NCI-H2029 treated with DMSO at 0.1 percent for 48 hours (cell line): ENCODE results near the gene ANKRD6.

Experiments used
- DNase-seq: peaks from one replicate; lab custom pipeline; 2025; lab: John Stamatoyannopoulos, UW

ANKRD6 gene

DNA sequence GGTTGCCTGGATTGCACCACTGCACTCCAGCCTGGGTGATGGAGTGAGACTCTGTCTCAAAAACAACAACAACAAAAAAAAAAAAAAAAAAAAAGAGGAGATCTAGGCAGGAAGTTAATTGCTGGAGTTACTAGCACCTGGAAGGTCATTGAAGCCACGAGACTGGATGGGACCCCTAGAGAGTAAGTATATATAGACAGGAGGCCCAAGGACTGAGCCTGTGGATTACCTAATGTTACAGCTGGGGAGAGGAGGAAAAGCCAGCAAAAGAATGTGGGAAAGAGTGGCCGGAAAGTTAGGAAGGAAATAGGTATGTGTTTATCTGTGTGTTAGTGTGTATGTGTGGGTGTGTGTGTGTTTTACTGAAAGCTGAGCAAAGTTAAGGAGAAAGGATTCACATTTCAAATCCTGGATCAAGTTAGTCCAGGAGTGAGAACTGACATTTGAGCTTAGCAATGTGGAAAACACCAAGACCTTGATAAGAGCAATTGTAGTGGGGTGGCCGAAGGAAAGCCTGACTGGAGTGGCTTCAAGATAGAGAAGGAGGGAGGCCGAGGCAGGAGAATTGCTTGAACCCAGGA is 38.4 kb downstream of the ANKRD6 start:
- no peak for DNase-seq

DNA sequence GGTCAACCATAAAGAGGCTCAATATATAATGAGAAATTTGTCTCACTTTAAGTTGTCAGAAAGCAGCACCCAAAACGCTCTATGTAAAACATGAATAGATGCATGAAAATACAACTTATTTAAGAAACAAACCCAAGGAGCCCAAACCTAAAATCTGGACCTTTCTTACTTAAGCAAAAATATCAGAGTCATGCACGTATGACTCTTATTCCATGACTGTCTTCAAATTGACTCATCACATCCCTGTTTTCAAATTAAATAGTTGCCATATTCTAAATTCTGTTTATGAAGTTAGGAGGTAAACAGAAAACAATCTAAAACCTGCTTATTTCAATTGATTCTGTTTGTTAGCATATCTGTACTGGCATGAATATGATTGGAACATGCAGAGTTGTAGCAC is 42.1 kb downstream of the ANKRD6 start:
- no peak for DNase-seq

DNA sequence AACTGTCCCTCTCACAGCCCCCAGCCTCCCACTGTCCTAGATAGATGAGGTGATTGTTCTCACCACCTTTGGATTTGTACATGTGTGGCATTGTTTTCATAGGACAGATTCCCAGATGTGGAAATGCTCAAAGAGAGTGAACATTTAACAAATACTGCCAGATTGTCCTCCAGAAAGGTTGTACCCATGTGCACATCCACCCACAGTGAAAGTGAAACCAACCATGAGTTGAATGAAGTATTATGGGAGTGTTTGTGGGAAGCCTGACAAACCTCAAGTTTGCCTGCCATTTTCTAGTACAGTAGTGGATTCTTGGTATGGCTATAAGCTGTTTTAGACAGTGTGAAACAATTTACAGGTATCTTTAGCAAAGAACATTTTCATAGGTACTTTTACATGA is 42.7 kb downstream of the ANKRD6 start:
- peak; percentile 39 for DNase-seq

DNA sequence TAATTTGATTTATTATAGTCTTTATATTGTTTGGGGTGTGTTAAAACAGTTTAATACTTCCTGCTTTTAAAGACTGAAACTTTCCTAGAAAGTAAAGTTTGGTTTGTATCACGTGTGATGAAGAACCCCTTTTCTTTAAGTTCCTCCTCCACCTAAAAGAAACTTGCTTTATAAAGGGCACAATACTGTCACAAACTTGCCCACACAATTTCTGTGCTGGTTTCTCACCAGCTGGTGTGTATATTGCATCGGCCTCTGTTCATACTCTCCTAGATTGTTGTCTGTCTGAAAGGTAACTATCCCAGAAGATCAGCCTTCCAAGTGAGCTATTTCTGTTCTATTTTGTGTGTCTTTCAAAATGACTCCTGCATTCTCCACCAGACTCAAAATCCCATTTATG is 46.9 kb downstream of the ANKRD6 start:
- DNase-seq = no peak

DNA sequence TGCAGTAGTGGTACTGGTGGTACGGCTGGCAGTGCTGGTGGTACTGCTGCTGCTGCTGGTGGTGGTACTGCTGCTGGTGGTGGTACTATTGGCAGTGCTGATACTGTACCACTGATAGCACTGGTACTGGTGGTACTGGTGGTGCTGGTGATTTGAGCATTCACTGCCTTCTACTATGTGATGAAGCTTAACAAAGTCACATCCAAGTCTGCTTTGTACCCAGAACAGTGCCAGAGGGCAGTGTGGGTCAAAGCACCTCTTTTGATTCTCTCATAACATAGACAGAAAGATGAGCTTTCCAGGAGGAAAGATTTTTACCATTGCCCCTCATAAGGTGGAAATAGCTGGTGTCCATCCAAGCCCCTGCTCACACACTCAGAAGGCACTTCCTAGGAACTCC is 48.7 kb downstream of the ANKRD6 start:
- DNase-seq = no peak

DNA sequence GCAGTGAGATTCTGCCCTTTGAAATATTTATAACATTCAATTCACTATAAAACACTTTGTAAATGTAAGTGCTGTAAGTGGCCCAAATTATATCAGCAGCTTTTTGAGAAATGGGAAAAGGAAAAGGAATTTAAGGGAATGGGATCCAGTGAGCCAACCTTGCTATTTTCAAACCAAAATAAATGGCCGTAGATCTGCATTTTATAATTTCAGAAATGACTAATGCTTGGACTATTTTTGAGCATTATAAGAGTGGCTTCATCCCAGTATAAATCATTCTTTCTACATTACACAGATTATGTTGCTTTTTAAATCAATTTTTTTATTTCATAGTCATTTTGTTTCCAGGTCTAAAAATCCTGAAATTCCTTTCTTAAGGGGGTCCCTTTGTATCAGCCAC is 49.2 kb downstream of the ANKRD6 start:
- DNase-seq = no peak

DNA sequence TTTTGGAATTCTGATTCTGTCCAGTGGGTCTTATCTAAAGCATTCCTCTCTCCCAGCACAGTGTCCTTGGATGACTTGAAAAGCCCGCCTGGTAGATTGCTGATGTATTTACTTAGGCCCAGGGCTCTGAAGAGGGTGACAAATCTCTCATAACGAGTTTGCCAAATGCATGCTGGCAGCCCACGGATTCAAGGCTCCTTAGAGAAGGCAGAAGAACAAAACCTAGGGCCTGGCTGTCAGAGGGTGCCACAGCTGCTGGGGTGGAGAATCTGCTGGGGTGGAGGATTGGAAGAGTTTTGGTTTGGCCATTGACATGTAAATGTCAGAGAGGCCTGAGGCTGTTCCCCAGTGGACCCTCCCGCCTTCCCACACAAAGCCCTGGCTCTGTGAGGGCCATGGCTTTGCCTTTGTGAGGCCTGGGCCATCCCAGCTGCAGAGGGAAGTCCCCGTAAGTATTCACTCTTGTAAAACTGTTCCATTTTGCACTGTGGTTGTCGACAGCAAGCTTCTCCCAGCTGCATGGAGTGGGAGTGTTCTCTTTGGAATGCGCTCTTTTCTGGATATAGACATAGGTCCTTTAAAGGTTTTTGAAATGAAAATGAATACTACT is 50.3 kb downstream of the ANKRD6 start:
- DNase-seq = peak; percentile 47

DNA sequence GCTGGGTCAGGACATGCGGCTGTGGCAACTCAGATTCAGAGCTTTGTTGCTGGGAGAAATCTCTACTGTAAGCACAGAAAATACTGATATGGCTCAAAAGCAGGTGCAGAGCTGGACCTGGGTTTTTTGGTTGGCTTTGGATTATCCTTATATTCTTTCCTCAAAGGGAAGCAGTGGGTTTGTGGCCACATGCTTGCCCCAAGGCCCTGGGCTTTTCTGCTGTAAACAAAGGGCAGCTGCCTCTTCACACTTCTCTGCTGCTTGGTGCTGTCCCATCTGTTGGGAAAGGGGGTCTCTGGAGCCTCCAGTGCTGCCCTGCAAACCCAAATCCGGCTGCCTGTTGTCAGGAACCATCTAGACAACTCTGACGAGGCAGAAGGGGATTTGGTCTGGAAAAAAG is 52.4 kb downstream of the ANKRD6 start:
- DNase-seq = no peak

DNA sequence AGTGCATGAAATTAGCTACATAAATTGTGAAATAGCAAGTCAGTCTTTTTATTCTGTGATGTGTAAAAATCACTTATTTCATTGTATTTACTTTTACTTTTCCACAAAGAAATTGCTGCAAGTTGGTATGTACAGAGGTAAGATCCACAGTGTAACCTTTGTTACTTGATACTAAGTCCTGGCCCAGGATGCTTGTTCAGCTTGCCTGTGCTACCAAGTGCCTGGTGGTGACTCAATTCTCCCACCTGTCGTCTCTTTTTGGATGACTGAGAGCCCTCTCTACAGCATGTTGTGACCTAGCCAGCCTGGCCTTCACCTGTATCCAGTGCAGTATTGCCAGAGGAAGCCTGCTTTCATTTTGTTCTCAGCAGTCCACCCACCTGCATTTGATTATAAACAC is 54.9 kb downstream of the ANKRD6 start:
- DNase-seq = peak; percentile 67

DNA sequence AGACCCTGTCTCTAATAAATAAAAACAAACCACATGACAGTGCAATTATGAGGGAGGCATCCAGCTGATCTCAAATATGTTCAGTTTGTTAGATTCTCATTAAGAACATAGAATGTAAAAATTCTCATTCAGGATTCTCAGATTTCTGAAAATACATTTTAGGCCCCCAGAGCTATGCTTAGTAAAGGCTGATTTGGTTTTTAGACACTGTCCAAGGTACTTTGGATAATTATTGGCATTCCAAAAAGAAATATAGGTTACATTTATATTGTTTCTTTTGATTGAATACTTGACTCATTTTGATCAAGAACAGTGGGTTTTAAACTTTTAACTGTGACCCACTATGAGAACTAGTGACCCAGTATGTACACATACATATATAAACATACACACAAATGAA is 55.5 kb downstream of the ANKRD6 start:
- no peak for DNase-seq

DNA sequence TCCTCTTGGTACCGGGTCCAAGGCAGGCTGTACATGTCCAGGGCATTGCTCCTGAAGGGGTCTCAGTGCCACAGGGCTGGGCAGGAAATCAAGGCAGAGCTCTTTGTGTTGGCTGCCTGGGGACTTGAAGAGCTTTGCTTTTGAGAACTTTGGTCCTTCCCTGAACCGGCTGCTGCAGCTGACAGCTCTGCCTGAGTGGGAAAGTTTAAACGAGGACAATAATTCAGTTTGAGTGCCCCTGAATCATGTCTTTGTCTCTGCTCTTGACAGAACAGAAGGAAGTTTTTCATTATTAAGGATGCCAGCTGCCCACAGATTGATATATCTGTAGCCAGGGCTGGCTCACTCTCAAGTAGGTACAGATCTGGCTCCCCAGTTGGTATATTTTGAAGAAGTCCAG is 56.1 kb downstream of the ANKRD6 start:
- no peak for DNase-seq

DNA sequence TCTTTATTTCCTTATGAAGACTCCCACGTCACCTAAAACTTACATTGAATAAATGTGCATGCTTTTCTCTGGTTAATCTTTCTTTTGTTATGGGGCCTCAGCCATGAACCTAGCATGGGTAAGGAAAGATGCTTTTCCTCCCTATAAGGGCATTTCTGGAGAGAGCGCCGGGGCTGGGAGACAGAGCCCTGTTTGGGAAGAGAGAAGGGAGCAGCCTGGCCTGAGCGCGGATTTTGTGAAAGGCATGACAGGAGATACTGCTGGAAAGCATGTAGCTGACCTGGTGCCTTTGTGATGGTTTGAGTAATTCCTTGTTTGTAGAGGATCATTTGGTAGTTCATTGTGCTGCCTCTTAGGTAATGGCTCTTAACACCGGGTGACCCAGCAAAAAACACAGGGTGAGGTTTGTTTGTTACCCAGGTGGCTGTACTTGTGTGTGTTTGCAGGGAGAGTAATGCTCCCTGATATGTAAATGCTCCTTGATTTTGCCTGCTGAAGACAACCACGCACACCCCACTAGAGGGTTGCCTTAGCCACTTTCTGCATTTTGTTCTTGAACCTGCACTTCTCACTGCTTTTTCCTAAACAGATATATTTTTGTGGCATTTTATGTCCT is 59.2 kb downstream of the ANKRD6 start:
- peak; percentile 98 for DNase-seq

DNA sequence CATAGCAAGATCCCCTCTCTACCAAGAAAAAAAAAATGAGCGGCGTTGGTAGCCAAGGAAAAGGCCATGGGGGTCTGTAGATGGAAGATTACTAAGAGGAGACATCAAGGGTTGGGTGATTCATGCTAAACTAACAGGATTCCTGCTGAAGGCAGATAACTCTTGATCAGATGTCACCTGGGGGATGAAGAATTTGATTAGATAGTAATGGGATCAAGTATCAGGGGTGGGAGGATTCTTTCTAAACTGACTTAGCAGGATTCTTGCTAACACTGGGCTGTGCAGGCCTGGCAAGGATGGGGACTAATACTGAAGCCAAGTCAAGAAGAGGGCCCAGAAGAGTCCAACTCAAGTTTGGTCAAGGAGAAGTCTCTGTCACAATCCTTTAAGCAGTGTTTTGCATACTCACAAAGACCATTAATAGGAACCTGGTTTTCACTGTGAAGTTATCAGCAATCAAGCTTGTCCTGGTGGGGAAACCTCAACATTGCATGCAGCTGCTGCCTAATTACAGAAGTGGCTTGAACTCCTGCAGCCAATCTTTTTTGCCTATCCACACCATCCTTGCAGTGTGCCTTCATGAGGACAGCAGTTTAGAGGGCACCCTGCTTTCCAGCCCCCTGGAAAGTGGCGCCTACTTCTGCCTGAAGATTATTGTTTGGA is 61.3 kb downstream of the ANKRD6 start:
- DNase-seq = no peak

DNA sequence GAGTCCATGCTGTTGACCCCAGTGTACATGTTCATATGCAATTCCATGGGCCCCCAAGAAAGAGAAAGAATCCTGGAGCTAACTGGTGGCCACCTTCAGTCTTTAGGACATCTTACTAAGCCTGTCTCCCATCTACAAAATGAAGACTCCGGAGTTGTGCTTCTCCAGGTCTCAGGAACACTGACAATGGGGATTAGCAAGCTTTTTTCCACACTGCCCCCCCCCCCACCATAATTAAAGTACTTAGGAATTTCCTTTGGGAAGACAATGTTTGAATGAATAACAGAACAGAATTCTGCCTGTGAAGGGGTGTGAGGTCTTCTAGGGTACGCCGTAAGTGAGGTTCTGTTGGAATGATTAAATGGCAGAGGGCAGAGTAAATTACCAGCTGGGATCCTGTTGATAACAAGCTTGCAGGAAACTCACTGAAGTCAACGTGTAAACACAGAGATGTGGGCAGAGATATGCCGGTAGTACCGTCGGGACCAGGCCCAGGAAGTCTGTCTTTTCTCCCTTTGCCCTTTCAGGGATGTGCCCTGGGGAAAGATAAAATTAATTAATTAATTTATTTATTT is 63.1 kb downstream of the ANKRD6 start:
- no peak for DNase-seq

DNA sequence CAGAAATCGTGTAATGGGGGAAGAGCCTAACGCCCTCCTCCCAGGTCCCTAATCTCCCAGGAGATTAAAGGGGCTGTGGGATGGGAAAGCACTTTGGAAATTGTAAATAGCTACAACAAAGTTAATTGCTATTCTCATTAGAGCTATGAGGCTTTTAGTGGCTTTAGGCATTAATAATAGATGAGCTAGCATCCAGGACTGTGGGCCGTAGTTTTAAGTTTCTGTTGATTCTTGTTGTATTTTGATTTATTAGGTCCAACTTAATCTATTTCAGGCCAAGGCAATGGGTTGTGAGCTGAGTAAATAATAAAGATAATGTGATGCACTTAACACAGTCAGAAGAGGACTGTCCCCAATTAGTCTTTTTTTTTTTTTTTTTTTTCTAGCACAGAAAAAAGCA is 67.7 kb downstream of the ANKRD6 start:
- DNase-seq = no peak

DNA sequence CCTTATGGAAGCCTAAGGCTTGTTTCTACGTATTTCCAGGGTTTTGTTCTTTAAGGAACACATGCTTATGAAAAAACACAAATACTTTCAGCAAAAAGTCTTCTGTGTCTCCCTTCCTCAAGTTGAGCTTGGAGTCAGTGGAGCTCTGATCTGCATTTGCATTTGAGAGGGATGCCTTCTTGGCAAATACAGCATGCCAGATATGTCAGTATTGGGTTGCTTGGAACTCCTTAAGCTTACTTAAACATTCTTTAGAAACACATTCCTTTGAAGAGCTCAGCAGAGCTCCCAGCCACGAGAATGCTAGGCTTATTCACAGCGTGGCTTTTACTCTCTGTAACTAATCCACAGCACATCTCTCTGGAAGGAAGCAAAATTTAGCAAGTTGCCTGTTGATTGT is 68.3 kb downstream of the ANKRD6 start:
- no peak for DNase-seq

DNA sequence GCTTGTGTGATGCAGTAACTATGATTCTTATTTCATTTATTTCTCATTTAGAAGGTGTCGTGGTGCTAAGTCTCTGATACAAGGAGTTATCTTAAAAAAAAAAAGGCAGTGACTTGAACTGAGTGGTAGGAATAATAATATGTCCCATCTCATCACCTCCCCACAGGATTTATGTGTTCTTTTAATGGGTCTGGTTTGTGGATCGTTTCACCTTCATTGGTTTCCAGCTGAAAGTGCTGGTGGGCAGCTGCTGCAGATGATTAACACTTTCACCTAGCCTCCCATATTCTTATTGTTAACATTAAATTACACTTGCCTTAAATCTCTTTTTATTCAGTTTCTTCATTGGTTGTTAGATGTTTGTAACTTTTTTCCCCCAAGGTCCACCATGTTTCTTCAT is 68.8 kb downstream of the ANKRD6 start:
- no peak for DNase-seq

DNA sequence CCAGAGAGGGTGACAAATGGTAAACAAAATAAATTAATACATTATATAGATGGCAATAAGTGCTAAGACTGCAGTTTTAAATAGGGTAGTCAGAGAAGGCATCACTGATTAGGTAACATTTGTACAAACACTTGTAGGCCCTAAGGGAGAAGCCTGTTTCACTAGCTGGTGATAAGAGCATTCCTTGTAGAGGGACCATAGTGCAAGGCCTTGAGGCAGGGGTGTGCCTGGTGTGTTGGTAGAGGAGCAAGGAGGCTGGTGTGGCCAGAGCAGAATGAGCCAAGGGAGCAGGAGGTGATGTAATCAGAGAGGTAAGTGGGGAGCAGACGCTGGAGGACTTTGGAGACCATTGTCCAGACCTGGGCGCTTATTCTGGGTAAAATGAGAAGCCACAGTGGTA is 70.7 kb downstream of the ANKRD6 start:
- no peak for DNase-seq

DNA sequence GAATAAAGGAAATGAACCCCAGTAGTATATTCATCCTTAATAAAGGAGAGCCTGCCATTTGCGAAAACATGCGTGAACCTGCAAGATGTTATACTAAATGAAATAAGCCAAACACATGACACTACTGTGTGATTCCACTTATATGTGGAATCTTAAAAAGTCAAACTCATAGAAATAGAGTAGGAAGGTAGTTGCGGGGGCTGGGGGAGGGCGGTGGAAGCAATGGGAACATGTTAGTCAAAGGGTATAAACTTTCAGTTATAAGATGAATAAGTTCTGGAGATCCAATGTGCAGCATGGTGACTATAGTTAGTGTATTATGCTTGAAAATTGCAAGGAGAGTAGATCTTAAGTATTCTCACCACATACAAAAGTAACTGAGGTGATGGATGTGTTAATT is 72.9 kb downstream of the ANKRD6 start:
- no peak for DNase-seq

DNA sequence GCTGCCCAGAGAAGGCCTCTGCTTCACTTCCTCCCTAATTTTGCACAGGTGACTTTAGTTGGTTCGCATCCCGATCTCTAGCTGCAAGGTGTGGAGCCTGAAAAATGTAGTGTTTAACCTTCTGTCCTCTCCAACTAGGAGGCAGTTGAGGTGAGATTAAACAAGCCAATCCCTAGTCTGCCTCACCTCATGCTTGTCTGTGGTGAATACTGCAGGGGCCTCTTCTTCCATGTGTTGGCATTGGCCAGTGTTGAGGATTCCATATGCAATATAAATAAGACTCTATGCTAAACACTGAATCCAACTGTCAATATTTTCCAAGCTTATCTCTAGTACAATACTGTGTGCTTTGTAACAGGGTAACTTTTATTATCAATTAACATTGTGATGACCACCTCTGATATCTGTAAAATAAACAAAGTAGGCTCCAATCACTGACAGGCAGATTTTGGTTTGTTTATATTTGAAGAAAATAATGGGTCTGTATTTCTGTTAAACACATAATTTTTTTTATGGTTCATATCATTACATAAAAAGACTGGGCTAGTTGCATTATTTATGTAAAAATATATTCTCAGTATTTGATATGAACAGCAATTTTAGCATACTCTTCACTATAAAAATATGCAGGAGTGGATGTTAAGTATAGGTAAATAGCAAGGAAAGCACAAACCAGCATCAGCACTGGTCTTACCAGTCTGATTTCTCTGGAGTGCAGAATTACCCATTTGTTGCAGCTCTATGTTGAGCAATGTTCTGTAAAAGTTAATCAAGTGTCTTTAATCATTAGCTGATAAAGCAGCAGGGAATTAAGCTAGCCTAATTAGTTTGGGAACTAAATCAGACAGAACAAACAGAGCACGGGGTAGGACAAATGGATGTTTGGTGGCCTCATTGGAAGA is 74.0 kb downstream of the ANKRD6 start:
- peak; percentile 48 for DNase-seq

DNA sequence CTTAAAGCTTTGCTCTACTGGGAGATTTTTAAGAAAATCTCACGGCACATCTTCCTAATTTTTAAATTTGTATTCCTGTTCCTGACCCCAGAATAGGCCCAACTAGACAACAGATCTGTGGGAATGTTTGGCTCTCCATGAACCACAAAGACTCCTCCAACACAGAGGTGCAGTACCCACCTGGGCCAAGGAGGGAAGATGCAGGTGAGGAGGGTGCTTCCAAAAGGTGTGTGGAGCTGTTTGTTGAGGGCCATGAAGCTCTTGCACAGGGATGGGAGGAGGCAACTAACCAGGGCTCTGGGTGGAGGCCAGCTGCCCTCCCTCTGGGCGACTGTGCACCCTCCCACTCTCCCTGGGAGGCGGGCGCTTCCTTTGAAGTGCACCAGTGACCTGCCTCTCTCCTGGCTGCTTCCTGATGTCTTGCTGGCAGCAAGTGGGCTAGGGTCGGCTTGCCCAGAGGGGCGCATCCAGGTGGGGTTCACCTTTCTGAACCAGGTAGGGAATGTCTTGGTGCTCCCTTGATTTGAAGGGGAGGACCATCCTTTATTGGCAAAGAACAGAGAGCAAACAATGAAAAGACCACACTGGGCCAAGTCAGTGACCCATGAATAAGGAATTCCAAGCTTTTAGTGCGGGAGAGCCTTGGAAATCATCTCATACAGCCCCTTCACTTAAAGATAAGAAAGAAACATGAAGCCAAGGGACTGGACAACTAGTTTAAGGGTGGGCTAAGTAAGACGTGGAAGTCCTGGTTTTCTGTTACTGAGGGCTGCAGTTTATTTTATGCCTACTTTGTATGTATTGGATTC is 76.0 kb downstream of the ANKRD6 start:
- peak; percentile 65 for DNase-seq
